HG03025 (cell line): ENCODE data around the gene BCKDHA.
"Not testable (repeated sequence)": the region's sequence is repeated elsewhere in the genome, so short reads cannot be mapped to it uniquely, and the experiment has no call there.

Experiments used
- ATAC-seq: cut with Tn5 transposase; IDR thresholded peaks from one replicate; pipeline ENCODE4 v1.9.1; 2021; ENCODE audit warnings: mild to moderate bottlenecking, moderate library complexity; ENCODE audit not compliant: unreplicated experiment, low FRiP score

The BCKDHA gene

GRCh38 chr19:41441321-41441945, 43.8 kb downstream of the BCKDHA start:
- no peak for ATAC-seq

- ATAC-seq = no peak
These were observed 45.1 kb downstream of the BCKDHA start, which contains the start of gene ERICH4 for GRCh38 chr19:41442473-41443355. TSS of gene ERICH4 (plus strand) at chr19:41443156. CDS start at chr19:41443170, 14 bp downstream.

- ATAC-seq = no peak
These were observed 46.3 kb downstream of the BCKDHA start for GRCh38 chr19:41443813-41444455.

GRCh38 chr19:41445575-41445974, 48.0 kb downstream of the BCKDHA start:
- ATAC-seq = no peak

- no peak for ATAC-seq
These were observed 50.2 kb downstream of the BCKDHA start for GRCh38 chr19:41447732-41448332.

GRCh38 chr19:41449079-41449864, 51.7 kb downstream of the BCKDHA start:
- ATAC-seq = no peak

- no peak for ATAC-seq
These were observed 52.2 kb downstream of the BCKDHA start for GRCh38 chr19:41449865-41450178.

GRCh38 chr19:41452584-41453275, 55.1 kb downstream of the BCKDHA start:
- ATAC-seq = no peak

- ATAC-seq = no peak
These were observed 58.3 kb downstream of the BCKDHA start for GRCh38 chr19:41455936-41456335.

- no peak for ATAC-seq
These were observed 58.8 kb downstream of the BCKDHA start for GRCh38 chr19:41456342-41456918.

GRCh38 chr19:41457241-41457640, 59.6 kb downstream of the BCKDHA start:
- ATAC-seq = no peak

GRCh38 chr19:41462497-41462896, 64.9 kb downstream of the BCKDHA start:
- ATAC-seq = no peak

- ATAC-seq = not testable (repeated sequence)
These were observed 65.9 kb downstream of the BCKDHA start for GRCh38 chr19:41463257-41464256.
